A204.1 (cell line): ENCODE measurements around the gene LRP1.

Source experiments
- FAIRE-seq: peaks from 2 replicates; lab custom pipeline; 2012; peaks lifted over from hg19 to GRCh38; lab: Jason Lieb, UNC

LRP1 gene

DNA sequence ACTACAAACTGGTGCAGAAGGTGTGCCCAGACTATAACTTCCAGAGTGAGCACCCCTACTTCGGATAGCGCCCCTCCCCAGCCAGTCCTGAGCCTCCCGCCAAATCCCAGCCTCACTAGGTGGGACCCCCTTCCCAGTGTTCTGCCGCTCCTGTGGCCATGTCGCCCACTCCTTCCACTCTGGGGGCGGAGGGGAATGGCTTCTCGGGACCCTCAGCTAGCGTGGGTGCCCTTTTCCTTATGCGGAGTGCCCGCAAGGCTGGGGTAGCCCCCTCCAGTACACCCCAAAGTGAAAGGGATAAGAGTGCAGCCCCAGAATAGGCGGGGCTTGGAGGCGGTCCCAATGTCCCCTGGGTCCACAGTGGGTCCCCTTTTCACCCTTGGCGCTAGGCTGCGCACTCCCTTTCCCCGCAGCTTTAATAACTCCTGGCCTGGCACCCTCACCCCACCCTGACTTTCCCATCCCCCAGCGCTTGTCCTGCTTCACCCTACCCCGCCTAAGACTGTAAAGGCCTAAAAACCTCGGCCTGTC lies 97.5 kb downstream of the LRP1 start:
- FAIRE-seq: no peak

DNA sequence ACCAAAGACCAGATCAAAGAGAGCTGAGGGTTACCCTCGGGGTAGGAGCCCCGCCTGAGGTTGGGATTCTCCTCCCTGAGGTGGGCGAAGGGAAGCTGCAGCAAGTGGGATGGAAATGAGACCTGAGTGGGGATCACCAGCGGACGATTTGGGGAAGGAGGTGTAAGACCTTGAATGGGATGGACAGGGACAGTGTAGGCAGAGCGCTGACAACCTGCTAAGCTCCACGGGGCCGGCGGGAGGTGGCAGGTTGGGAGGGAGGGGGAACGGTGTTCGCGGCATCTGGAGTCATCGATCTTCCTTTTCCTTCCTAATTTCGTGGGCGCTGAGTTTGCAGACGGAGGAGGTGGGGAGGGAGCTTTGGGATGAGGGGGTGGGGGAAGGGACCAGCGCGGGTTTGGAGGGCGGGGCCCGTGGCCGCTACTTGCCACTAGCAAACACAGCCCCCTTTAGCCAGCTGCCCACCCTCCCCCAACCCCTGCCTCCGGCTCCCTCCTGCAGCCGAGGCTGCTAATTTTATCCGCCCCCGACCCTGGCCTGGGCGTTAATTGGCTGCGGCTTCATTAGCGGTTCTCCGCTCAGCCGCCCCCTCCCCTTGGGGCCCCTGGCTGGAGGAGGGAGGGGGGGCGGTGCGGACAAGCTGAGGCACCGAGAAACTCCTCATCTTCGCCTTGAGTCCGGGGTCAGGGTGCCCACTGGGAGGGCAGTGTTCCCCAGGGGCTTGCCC lies 98.5 kb downstream of the LRP1 start:
- FAIRE-seq: no peak

DNA sequence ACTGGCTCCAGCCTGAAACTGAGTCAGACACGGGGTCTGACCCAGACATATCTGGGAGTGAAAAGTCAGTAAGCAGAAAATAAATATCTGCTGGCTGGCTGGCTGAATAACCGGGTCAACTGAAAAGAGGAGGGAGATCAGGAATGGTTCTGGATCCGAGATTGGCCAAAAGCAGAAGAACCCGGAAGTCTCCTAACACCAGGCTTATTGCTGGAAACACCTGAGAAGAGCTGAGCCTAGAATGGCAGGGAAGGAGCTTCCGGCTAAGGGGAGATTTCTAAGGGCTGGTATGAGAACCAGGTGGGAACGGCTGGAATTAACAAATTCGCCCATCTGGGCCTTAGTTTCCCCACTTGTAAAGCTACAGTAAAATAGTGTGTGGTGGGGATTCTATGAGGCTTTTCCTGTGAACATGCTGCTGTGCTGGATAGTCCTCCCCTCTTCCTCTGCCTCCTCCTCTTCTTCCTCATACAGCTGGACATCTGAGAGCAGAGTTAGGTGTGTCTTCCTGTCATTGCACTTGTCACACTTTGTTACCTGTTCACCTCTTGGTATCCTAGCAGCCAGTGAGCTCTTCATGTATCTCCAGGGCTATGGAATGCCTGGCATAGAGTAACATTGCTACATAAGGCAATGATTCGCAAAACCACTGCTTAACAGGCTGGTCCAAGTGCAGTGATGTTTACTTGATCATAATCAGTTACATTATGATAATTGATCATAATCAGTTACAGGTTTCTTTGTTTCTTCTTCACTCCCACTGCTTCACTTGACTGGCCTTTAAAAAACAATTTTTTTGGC lies 99.2 kb downstream of the LRP1 start:
- no peak for FAIRE-seq

GRCh38 chr12:57229046-57229633 lies 100.9 kb downstream of the LRP1 start:
- FAIRE-seq: no peak

- FAIRE-seq: peak; percentile 75
Measured at GRCh38 chr12:57229634-57230380, 101.5 kb downstream of the LRP1 start, which contains the start of gene SHMT2. SHMT2 (plus strand) TSS chr12:57229711; CDS start chr12:57229779, 68 bp downstream.

DNA sequence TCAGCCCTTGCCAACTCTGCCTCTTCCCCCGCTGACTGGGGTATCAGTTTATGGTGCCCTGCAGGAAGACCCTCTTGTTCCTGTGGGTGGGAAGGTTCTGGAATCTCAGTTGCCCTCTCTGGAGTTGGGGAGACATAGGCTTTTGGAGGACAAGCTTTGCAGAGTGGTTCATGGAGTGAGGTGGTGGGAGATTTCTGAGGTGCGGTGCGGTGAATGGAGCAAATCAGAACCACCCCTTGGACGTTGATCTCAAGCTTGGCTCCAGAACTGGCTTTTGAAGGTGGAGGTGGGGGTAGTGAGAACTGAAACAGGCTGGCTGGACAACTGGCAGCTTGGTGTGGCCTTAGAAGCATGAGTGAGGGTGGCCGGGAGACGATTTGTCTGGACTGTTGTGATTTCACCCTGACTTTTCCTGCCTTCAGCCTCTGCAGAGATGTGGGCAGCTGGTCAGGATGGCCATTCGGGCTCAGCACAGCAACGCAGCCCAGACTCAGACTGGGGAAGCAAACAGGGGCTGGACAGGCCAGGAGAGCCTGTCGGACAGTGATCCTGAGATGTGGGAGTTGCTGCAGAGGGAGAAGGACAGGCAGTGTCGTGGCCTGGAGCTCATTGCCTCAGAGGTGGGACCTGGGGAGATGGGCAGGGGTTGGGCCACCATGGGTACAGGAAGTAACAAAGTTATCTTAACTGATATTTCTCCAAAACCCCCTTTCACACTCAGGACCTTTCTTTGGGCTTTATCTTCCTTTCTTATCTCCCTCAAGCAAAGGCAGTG lies 102.3 kb downstream of the LRP1 start:
- FAIRE-seq: no peak

- FAIRE-seq: no peak
Measured at GRCh38 chr12:57231276-57232021, 103.2 kb downstream of the LRP1 start.

- FAIRE-seq: no peak
Measured at GRCh38 chr12:57232156-57232756, 104.0 kb downstream of the LRP1 start.

DNA sequence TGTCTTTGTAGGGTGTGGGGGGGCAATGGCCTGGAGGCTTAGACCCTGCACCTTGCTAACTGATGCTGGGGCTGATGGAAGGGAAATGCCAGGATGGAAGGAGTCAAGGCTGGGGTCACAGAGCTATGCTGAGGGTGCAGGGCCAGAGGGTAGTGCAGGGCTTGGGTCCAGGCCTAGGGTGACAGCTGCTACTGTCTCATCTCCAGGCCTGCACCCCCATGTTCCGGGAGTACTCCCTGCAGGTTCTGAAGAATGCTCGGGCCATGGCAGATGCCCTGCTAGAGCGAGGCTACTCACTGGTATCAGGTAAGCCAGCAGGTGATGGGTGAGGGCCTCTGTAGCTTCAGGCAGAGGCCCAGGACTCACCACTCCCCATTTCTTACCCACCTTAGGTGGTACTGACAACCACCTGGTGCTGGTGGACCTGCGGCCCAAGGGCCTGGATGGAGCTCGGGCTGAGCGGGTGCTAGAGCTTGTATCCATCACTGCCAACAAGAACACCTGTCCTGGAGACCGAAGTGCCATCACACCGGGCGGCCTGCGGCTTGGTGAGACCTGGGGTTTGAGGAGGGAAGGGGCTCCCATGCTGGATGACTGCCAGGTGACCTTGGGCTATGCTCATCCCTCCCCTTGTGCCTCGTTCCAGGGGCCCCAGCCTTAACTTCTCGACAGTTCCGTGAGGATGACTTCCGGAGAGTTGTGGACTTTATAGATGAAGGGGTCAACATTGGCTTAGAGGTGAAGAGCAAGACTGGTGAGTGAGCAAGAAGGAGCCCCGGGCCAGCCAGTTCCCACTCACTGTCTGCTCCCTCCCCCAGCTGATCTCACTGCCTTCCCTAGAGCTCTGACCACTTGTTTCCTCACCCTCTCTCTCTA lies 105.3 kb downstream of the LRP1 start:
- FAIRE-seq: no peak

GRCh38 chr12:57234233-57234570 lies 105.9 kb downstream of the LRP1 start:
- no peak for FAIRE-seq

DNA sequence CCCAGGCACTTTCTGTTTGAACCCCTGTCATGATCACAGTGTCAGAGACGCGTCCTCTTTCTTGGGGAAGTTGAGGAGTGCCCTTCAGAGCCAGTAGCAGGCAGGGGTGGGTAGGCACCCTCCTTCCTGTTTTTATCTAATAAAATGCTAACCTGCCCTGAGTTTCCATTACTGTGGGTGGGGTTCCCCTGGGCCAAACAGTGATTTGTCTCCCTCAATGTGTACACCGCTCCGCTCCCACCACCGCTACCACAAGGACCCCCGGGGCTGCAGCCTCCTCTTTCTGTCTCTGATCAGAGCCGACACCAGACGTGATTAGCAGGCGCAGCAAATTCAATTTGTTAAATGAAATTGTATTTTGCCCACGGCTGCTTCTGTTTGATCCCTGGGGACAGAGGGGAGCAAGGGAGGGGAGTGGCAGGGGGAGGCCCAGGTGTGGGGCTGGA lies 106.3 kb downstream of the LRP1 start:
- no peak for FAIRE-seq

DNA sequence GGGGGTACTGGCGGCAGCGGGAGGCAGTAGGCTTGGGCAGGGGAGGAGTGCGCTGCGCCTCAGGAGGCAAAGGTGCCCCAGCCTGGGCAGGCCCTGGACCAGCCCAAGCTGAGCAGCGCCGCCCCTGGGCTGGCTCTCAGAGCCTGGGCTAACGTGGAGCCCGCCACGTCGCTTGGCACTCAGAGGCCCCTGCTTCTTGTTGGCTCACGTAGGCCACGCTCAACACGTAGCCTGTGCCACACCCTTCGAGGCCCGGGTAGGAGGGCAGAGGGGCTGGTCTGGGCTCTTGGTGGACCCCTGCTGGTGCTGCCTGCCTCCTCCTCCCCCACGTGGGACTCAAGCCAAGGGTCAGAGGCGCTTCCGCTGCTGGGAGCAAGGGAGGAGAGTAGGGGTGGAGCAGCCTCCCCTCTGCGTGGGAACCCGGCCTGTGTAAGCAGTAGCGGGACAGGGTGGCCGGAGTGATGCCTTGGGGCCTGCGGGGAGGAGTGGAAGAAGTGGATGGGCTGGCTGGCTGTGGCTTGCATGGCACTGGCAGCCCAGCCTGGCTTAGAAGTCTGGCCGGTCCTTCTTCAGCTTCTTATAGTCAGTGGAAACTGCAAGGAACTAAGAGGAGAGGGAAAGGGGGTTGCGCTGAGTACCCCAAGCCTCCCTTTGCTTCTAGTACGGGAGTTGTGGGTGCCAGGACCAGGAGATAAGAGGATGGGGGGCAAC lies 106.9 kb downstream of the LRP1 start:
- FAIRE-seq: no peak

DNA sequence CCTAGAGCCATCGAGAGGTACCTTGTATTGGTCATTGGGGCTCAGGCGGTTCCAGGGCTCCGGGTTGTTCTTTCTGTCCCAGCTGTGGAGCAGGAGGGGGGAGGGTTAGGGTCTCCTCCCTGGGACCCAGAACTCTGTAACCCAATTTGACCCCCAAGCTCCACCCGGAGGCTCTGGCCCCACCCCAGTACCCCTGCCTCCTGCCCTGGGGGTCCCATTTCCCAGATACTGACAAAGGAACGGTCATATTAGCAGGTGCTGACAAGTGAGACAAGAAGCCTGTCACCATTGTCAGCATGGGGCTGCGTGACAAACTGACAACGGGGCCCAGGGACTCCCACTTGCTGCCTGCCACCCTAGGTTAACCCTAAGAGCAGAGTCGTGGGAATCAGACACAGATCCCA lies 107.4 kb downstream of the LRP1 start:
- FAIRE-seq: no peak

- no peak for FAIRE-seq
Measured at GRCh38 chr12:57236201-57236924, 108.1 kb downstream of the LRP1 start.

DNA sequence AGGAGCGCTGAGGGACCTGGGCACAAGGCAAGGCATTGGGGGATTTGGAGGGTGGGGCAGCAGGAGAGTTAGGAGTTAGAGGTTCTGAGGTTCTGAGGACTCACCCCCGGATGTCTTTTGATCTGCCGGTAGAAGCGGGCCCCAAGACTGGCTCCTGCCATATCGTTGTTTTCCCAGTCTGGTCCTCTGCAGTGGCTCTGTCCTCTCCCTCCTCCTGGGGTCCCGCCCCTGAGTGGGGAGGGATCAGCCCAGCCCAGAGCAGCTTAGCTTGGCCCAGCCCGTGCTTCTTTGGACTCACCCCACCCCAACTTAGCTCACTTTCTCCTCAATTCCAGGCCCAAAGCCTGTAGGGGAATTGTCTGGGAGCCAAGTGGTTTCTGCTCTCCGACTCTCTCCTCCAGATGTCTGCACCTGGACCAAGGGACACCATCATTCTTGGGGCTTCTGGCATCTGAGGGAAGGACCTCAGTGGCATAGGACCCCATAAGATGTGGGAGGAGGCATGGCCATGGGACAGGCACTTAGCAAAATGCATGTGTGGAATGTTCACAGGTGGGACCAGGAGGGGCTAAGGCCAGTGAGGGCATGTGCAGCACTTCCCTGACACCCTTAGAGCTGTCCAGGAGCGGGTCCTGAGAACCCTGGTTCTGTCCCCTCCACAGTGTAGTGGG lies 108.8 kb downstream of the LRP1 start:
- FAIRE-seq: no peak

- FAIRE-seq: no peak
Measured at GRCh38 chr12:57237596-57237931, 109.3 kb downstream of the LRP1 start.
